SK-N-MC (cell line): ENCODE results near the gene GAL3ST1.

Experiments
- DNase-seq: peaks from one replicate; pipeline ENCODE4 v3.0.0-alpha.2; 2011; ENCODE audit warnings: low read depth, low spot score
- H3K27ac ChIP-seq: fragments of 200-600 bp; sonication (generic); 2 replicates; pipeline ENCODE4 v1.5.1; 2016; ENCODE audit warnings: mixed run types
- H3K36me3 ChIP-seq: fragments of 200-600 bp; sonication (generic); 2 replicates; pipeline ENCODE4 v1.6.1; 2017; ENCODE audit warnings: antibody characterized with exemption, low read length, mixed read lengths; ENCODE audit not compliant: insufficient read depth
- H3K4me3 ChIP-seq: fragments of 200-600 bp; sonication (generic); 2 replicates; pipeline ENCODE4 v1.5.1; 2016
- H3K9ac ChIP-seq: fragments of 200-600 bp; sonication (generic); 2 replicates; pipeline ENCODE4 v1.8.0; 2017; ENCODE audit warnings: mixed run types, mixed read lengths; ENCODE audit not compliant: insufficient read length
- H3K9me3 ChIP-seq: fragments of 200-600 bp; sonication (generic); 2 replicates; pipeline ENCODE4 v1.6.1; 2017; ENCODE audit warnings: low read depth, mild to moderate bottlenecking, antibody characterized with exemption, low read length, moderate library complexity, mixed read lengths
- EZH2 ChIP-seq: fragments of 200-600 bp; sonication (generic); IDR thresholded peaks from one replicate; pipeline ENCODE4 v1.6.1; 2017; ENCODE audit warnings: antibody characterized with exemption
- FOXP2 ChIP-seq: optimal IDR thresholded peaks from 2 replicates; pipeline ENCODE3; 2011; ENCODE audit warnings: mild to moderate bottlenecking, moderate library complexity; ENCODE audit not compliant: insufficient read depth; ENCODE audit errors: extremely low read length, control extremely low read depth
- POLR2AphosphoS5 ChIP-seq: IDR thresholded peaks from 2 replicates; pipeline ENCODE4 v1.6.1; 2012; ENCODE audit warnings: mild to moderate bottlenecking, low read depth, low read length, borderline replicate concordance

Gene GAL3ST1

DNA sequence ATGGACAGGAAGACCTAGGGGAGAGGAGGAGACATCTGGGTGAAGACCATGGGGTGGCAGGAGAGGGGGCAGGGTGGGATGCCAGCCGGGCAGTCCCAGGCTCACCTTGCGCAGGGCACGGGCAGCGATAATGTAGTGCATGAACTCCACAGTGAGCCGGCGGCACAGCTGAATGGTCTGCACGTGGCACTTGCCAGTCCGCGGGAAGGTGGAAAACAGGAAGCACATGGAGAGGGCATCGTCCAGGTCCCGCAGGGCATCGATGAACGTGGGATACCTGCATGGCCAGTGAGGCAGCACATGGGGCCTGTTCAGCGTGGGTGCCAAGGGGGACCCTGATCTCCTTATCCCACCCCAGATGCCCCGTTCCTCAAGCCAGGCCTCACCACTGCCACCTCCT lies 10.0 kb upstream of the GAL3ST1 start:
- Histone ChIP-seq H3K36me3 (peaks cover 92% of the 10 kb centered on the region), H3K9ac (no peak overlapping the region), H3K27ac (no peak overlapping the region), H3K9me3 (no peaks in the 10 kb centered on the region), H3K4me3 (no peak overlapping the region)
- no peak for TF ChIP-seq EZH2
- DNase-seq: no peak

DNA sequence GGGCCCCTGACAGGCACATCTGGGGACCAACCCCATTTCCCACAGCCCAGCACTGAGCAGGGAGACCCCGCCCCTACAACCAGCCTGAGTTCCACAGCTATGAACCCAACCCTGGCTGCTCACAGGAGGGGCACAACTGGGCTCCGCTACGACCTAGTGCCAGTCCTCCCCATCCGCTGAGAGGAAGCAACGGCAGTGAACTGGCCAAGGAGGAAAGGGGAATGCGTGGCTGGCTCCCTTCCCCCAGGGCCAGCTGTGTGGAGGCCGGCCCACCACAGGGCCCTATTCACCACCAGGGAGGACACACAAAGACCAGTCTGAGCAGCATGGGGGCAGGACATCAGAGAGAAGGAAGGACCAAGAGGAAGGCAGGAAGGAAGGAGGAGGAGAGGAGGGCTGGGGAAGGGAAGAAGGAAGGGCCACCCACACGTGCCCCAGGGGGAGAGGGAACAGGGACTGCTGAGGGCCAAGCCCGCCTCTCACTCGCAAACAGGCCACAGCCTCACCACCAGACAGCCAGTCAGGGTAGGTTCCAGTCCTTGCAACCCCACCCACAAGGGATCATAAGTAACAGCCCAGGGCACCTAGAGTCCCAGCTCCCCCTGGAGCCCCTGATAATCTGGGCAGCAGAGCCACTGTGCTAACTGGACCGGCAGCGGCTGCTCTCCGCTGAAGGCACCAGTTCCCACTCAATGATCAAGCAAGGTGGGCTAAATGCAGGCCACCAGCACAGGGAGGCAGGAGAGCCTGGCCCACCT lies 8.5 kb upstream of the GAL3ST1 start:
- H3K4me3 ChIP-seq: no peak overlapping the region
- H3K27ac ChIP-seq: no peak overlapping the region
- no peak for DNase-seq
- H3K36me3 ChIP-seq: peaks cover 92% of the 10 kb centered on the region
- no peaks in the 10 kb centered on the region for H3K9me3 ChIP-seq
- no peak overlapping the region for H3K9ac ChIP-seq
- TF ChIP-seq FOXP2: no peak
- no peak for TF ChIP-seq POLR2AphosphoS5
- TF ChIP-seq EZH2: no peak

GRCh38 chr22:30582051-30582450 lies 7.6 kb upstream of the GAL3ST1 start:
- no peak for DNase-seq
- TF ChIP-seq POLR2AphosphoS5 (no peak), FOXP2 (no peak), EZH2 (no peak)

GRCh38 chr22:30580896-30581295 lies 6.4 kb upstream of the GAL3ST1 start:
- Histone ChIP-seq H3K9me3 (no peaks in the 10 kb centered on the region), H3K4me3 (no peak overlapping the region), H3K9ac (no peak overlapping the region), H3K27ac (no peak overlapping the region), H3K36me3 (peaks cover 92% of the 10 kb centered on the region)
- TF ChIP-seq FOXP2 (no peak), POLR2AphosphoS5 (no peak), EZH2 (no peak)
- no peak for DNase-seq

More at GRCh38 chr22:30582051-30582450, 7.6 kb upstream of the GAL3ST1 start:
- peaks cover 92% of the 10 kb centered on the region for H3K36me3 ChIP-seq
- no peak overlapping the region for H3K27ac ChIP-seq
- no peak overlapping the region for H3K9ac ChIP-seq
- H3K4me3 ChIP-seq: no peak overlapping the region
- H3K9me3 ChIP-seq: no peaks in the 10 kb centered on the region

DNA sequence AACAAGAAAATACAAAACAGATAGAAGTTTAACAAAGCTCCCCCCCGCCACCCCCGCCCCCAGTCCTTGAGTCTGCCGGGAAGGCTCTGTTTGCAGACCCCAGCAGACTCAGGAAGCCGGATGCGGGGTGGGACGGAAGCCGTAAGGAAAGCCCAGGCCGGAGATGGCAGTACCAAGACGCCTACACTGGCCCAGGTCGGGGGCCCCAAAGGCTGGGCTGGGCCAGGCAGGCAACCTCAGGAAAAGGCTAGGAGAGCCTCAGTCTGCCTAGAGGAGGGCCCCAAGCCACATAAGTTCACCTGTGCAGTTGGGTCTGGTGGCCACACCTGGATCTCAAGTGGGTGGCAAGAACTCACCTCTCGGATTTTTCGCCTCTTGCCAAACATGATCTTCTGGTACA lies 4.0 kb upstream of the GAL3ST1 start:
- Histone ChIP-seq H3K36me3 (peaks cover 75% of the 10 kb centered on the region), H3K4me3 (no peak overlapping the region), H3K9ac (no peak overlapping the region), H3K27ac (no peak overlapping the region), H3K9me3 (no peaks in the 10 kb centered on the region)
- TF ChIP-seq POLR2AphosphoS5: no peak
- TF ChIP-seq EZH2: no peak
- TF ChIP-seq FOXP2: no peak
- DNase-seq: no peak

- Histone ChIP-seq H3K36me3 (peaks cover 53% of the 10 kb centered on the region), H3K9me3 (no peaks in the 10 kb centered on the region), H3K9ac (no peak overlapping the region), H3K27ac (no peak overlapping the region), H3K4me3 (no peak overlapping the region)
- DNase-seq: no peak
- TF ChIP-seq EZH2: no peak
- TF ChIP-seq FOXP2: no peak
- TF ChIP-seq POLR2AphosphoS5: no peak
These were observed 1.4 kb upstream of the GAL3ST1 start for GRCh38 chr22:30575859-30576258.

- no peak for DNase-seq
- no peak for TF ChIP-seq EZH2
- no peak for TF ChIP-seq FOXP2
- no peak for TF ChIP-seq POLR2AphosphoS5
- Histone ChIP-seq H3K4me3 (no peak overlapping the region), H3K36me3 (peaks cover 46% of the 10 kb centered on the region), H3K9ac (no peak overlapping the region), H3K9me3 (no peaks in the 10 kb centered on the region), H3K27ac (no peak overlapping the region)
These were observed 669 bp upstream of the GAL3ST1 start for GRCh38 chr22:30574997-30575671.

- H3K4me3 ChIP-seq: no peak overlapping the region
- H3K36me3 ChIP-seq: peaks cover 31% of the 10 kb centered on the region
- no peaks in the 10 kb centered on the region for H3K9me3 ChIP-seq
- TF ChIP-seq POLR2AphosphoS5: no peak
- TF ChIP-seq EZH2: no peak
- TF ChIP-seq FOXP2: no peak
- no peak overlapping the region for H3K27ac ChIP-seq
- no peak for DNase-seq
- no peak overlapping the region for H3K9ac ChIP-seq
These were observed 821 bp downstream of the GAL3ST1 start for GRCh38 chr22:30573594-30574094.

DNA sequence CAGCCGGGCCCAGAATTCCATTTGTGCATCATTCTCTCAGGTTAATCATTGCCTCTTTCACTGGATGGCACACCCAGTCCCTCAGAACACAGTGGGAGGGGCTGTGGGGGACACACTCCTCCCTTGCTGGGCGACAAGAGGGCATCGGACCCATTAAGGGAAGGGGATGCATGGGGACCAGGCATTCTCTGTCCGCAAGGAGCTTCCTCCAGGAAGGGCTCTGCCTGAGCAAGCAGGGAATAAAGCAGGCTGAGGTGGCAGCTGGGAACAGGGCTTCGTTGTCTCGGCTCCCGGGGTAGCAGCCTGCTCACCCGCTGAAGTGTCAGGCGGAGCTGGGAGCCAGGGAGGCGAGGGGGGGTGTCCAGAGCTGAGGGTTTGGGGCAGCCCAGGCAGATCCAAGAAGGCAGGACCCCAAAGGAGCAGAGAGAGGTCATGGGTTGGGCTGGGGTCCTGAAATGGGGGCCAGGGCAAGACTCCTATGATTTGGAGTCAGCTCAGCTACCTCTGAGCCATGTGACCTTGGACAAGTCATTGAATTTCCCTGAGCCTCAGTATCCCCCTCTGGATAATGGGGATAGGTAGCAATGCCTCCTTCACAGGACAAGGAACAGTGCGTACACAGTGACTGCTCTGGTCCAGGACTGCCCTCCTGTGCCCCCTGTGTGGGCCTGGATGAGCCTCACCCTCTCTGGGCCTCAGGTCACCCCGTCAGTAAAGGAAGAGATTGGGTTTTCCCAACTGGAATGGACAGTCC lies 1.4 kb downstream of the GAL3ST1 start:
- DNase-seq: no peak
- TF ChIP-seq EZH2: no peak
- TF ChIP-seq FOXP2: no peak
- TF ChIP-seq POLR2AphosphoS5: no peak
- Histone ChIP-seq H3K4me3 (no peak overlapping the region), H3K9ac (no peak overlapping the region), H3K9me3 (no peaks in the 10 kb centered on the region), H3K36me3 (peaks cover 25% of the 10 kb centered on the region), H3K27ac (no peak overlapping the region)
